GM12891 (cell line): Measurements from ENCODE around the gene GRIK1.

Experiments used
- DNase-seq: peaks from one replicate; pipeline ENCODE4 v3.0.0; 2011; ENCODE audit warnings: low spot score; ENCODE audit not compliant: insufficient read length
- FAIRE-seq: peaks from 2 replicates; lab custom pipeline; 2011; peaks lifted over from hg19 to GRCh38; lab: Jason Lieb, UNC
- PAX5 ChIP-seq: IDR thresholded peaks from 2 replicates; pipeline ENCODE4 v1.6.1; 2011; ENCODE audit warnings: low read length, moderate library complexity, mild to moderate bottlenecking; ENCODE audit not compliant: insufficient read depth, severe bottlenecking
- POLR2A ChIP-seq: IDR thresholded peaks from 2 replicates; pipeline ENCODE4 v1.6.1; 2011; ENCODE audit warnings: low read depth, low read length, control low read depth
- POLR2AphosphoS5 ChIP-seq: IDR thresholded peaks from 2 replicates; pipeline ENCODE4 v1.6.1; 2011; ENCODE audit warnings: low read depth, low read length, control low read depth
- POU2F2 ChIP-seq: IDR thresholded peaks from 2 replicates; pipeline ENCODE4 v1.6.1; 2011; ENCODE audit warnings: low read depth, mild to moderate bottlenecking, control low read depth, low read length, moderate library complexity
- SPI1 ChIP-seq: IDR thresholded peaks from 2 replicates; pipeline ENCODE4 v1.6.1; 2011; ENCODE audit warnings: low read depth, low read length, control low read depth
- TAF1 ChIP-seq: IDR thresholded peaks from 2 replicates; pipeline ENCODE4 v1.6.1; 2011; ENCODE audit warnings: low read depth, low read length, control low read depth

GRIK1 gene

GRCh38 chr21:29647353-29647781 lies 292.4 kb downstream of the GRIK1 start:
- TF ChIP-seq TAF1 (no peak), PAX5 (no peak), POU2F2 (no peak), SPI1 (no peak), POLR2A (no peak), POLR2AphosphoS5 (no peak)
- DNase-seq (no peak), FAIRE-seq (no peak)

- FAIRE-seq (no peak), DNase-seq (no peak)
- TF ChIP-seq SPI1 (no peak), POLR2A (no peak), POU2F2 (no peak), PAX5 (no peak), TAF1 (no peak), POLR2AphosphoS5 (no peak)
Measured at GRCh38 chr21:29645666-29646553, 293.9 kb downstream of the GRIK1 start.

- no peak for DNase-seq
- TF ChIP-seq POLR2AphosphoS5: no peak
- TF ChIP-seq SPI1: no peak
- no peak for FAIRE-seq
Measured at GRCh38 chr21:29643289-29643688, 296.5 kb downstream of the GRIK1 start.

- FAIRE-seq: peak; percentile 23
- TF ChIP-seq POLR2A (no peak), PAX5 (no peak), SPI1 (no peak), POU2F2 (no peak), POLR2AphosphoS5 (no peak), TAF1 (no peak)
- no peak for DNase-seq
Measured at GRCh38 chr21:29642551-29643245, 297.1 kb downstream of the GRIK1 start.

GRCh38 chr21:29641635-29642550 lies 297.9 kb downstream of the GRIK1 start:
- no peak for DNase-seq
- FAIRE-seq: no peak
- no peak for TF ChIP-seq POU2F2

GRCh38 chr21:29641001-29641634 lies 298.7 kb downstream of the GRIK1 start:
- FAIRE-seq (no peak), DNase-seq (no peak)

GRCh38 chr21:29640080-29640508 lies 299.7 kb downstream of the GRIK1 start:
- FAIRE-seq: no peak
- TF ChIP-seq SPI1 (no peak), POU2F2 (no peak), POLR2AphosphoS5 (no peak), POLR2A (no peak), TAF1 (no peak), PAX5 (no peak)
- DNase-seq: no peak

More at GRCh38 chr21:29641001-29641634, 298.7 kb downstream of the GRIK1 start:
- TF ChIP-seq POU2F2 (no peak), POLR2A (no peak), TAF1 (no peak), SPI1 (no peak), PAX5 (no peak), POLR2AphosphoS5 (no peak)

- FAIRE-seq (peak; percentile 75), DNase-seq (no peak)
- TF ChIP-seq POU2F2: no peak
- TF ChIP-seq SPI1: 0 out of 2 replicates have a peak, but pooled peaks have one; percentile 20
Measured at GRCh38 chr21:29639366-29640079, 300.3 kb downstream of the GRIK1 start.
